ENCODE data around the gene KCTD5.

Gene KCTD5

DNA sequence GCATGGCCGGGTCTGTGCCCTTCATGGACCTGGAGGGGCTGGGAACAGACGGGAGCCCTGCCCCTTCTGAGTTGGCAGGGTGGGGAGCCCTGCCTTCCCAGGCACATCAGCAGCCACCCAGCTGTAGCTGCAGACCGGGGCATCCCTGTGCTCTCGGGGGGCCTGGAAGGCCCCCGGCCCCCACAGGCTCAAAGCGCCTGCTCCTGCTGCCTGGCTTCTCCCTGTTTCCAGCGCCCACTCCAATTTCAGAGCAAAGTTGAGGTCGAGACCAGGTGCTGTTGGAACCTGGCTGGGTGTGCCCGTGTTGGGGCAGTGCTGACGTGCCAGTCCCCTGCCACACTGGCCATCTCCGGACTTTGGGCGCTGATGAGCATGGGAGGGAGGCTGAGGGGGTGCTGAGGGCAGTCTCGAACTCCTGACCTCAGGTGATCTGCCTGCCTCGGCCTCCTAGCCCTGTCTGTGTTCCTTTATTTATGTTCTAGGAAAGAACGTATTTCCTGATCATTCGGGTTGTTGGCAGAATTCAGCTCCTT, 42.6 kb downstream of the KCTD5 start:
- Histone ChIP-seq H3K36me3 (ENCODE audit: insufficient read depth, low read length) (no peaks in the 10 kb centered on the region), H3K27me3 (ENCODE audit: insufficient read depth, low read length, poor library complexity, severe bottlenecking) (no peaks in the 10 kb centered on the region), H3K4me2 (ENCODE audit: low read depth, low read length, poor library complexity, severe bottlenecking) (no peak overlapping the region), H3K4me1 (ENCODE audit: insufficient read depth, low read length, poor library complexity, severe bottlenecking) (no peaks in the 10 kb centered on the region), H4K20me1 (ENCODE audit: insufficient read depth, low read length, poor library complexity, severe bottlenecking) (no peaks in the 10 kb centered on the region), H3K4me3 (ENCODE audit: low read length, poor library complexity, severe bottlenecking) (no peak overlapping the region), H3K9me2 (replicated peaks; ENCODE audit: low read depth, low read length) (no peaks in the 10 kb centered on the region), H3F3A (ENCODE audit: low read depth) (no peaks in the 10 kb centered on the region), H3K9ac (ENCODE audit: low read depth, low read length, poor library complexity, severe bottlenecking) (no peak overlapping the region), H3K79me2 (ENCODE audit: insufficient read depth, low read length) (no peaks in the 10 kb centered on the region), H3K9me3 (ENCODE audit: insufficient read depth, low read depth, low read length) (no peaks in the 10 kb centered on the region), H2AFZ (ENCODE audit: low read length) (no peak overlapping the region)
- TF ChIP-seq EZH2phosphoT487 (IDR thresholded peaks at IDR 0.05; ENCODE audit: borderline replicate concordance) (no peak), CTCF (conservative IDR thresholded peaks at IDR 0.05; ENCODE audit: low read length) (no peak)

DNA sequence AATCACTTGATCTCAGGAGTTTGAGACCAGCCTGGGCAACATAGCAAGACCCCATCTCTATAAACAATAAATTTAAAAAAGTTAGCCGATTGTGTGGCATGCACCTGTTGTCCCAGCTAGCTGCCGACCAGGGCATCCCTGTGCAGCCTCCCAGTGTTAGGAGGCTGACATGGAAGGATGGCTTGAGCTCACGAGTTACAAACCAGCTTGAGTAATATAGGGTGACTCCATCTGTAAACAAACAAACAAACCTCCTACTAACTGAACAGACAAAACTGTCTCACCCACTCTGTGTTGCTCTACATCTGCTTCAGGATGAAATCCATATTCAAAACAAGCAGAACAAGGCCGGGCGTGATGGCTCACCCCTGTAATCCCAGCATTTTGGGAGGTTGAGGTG, 44.6 kb downstream of the KCTD5 start:
- Histone ChIP-seq H3K4me1 (ENCODE audit: insufficient read depth, low read length, poor library complexity, severe bottlenecking) (no peaks in the 10 kb centered on the region), H3K9me2 (replicated peaks; ENCODE audit: low read depth, low read length) (no peaks in the 10 kb centered on the region), H3K9me3 (ENCODE audit: insufficient read depth, low read depth, low read length) (no peaks in the 10 kb centered on the region), H3K9ac (ENCODE audit: low read depth, low read length, poor library complexity, severe bottlenecking) (no peak overlapping the region), H3F3A (ENCODE audit: low read depth) (no peaks in the 10 kb centered on the region), H3K79me2 (ENCODE audit: insufficient read depth, low read length) (no peaks in the 10 kb centered on the region), H3K4me2 (ENCODE audit: low read depth, low read length, poor library complexity, severe bottlenecking) (no peak overlapping the region), H3K27me3 (ENCODE audit: insufficient read depth, low read length, poor library complexity, severe bottlenecking) (no peaks in the 10 kb centered on the region), H3K4me3 (ENCODE audit: low read length, poor library complexity, severe bottlenecking) (no peak overlapping the region), H2AFZ (ENCODE audit: low read length) (no peak overlapping the region), H4K20me1 (ENCODE audit: insufficient read depth, low read length, poor library complexity, severe bottlenecking) (no peaks in the 10 kb centered on the region), H3K36me3 (ENCODE audit: insufficient read depth, low read length) (no peaks in the 10 kb centered on the region)
- TF ChIP-seq EZH2phosphoT487 (IDR thresholded peaks at IDR 0.05; ENCODE audit: borderline replicate concordance): no peak
- TF ChIP-seq CTCF (conservative IDR thresholded peaks at IDR 0.05; ENCODE audit: low read length): no peak

DNA sequence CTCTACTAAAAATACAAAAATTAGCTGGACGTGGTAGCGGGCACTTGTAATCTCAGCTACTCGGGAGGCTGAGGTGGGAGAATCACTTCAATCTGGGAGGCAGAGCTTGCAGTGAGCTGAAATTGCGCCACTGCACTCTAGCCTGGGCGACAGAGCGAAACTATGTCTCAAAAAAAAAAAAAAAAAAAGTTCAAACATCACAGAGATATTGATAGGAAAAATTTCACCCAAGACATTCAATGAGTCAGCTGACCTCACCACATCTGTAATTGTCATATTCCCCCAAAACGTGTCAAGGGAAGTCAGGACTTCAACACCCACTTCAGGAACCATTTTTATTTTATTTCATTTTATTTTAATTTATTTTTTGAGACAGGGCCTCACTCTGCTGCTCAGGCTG, 45.7 kb downstream of the KCTD5 start:
- TF ChIP-seq EZH2phosphoT487 (IDR thresholded peaks at IDR 0.05; ENCODE audit: borderline replicate concordance) (no peak), CTCF (conservative IDR thresholded peaks at IDR 0.05; ENCODE audit: low read length) (no peak)
- no peaks in the 10 kb centered on the region for H3K9me3 ChIP-seq (ENCODE audit: insufficient read depth, low read depth, low read length)
- no peaks in the 10 kb centered on the region for H3K4me1 ChIP-seq (ENCODE audit: insufficient read depth, low read length, poor library complexity, severe bottlenecking)
- no peak overlapping the region for H2AFZ ChIP-seq (ENCODE audit: low read length)
- no peak overlapping the region for H3K9ac ChIP-seq (ENCODE audit: low read depth, low read length, poor library complexity, severe bottlenecking)
- no peak overlapping the region for H3K4me2 ChIP-seq (ENCODE audit: low read depth, low read length, poor library complexity, severe bottlenecking)
- no peaks in the 10 kb centered on the region for H3F3A ChIP-seq (ENCODE audit: low read depth)
- H3K36me3 ChIP-seq (ENCODE audit: insufficient read depth, low read length): no peaks in the 10 kb centered on the region
- H3K9me2 ChIP-seq (replicated peaks; ENCODE audit: low read depth, low read length): no peaks in the 10 kb centered on the region
- H3K4me3 ChIP-seq (ENCODE audit: low read length, poor library complexity, severe bottlenecking): no peak overlapping the region
- H3K27me3 ChIP-seq (ENCODE audit: insufficient read depth, low read length, poor library complexity, severe bottlenecking): no peaks in the 10 kb centered on the region
- H4K20me1 ChIP-seq (ENCODE audit: insufficient read depth, low read length, poor library complexity, severe bottlenecking): no peaks in the 10 kb centered on the region
- no peaks in the 10 kb centered on the region for H3K79me2 ChIP-seq (ENCODE audit: insufficient read depth, low read length)

Data from Loucy (cell line).